HG03097 (cell line): ENCODE measurements around the gene LDB2.

Experiments used
- ATAC-seq: cut with Tn5 transposase; IDR thresholded peaks from one replicate; pipeline ENCODE4 v1.9.1; 2021; ENCODE audit not compliant: unreplicated experiment, low FRiP score

LDB2 gene

GRCh38 chr4:16760617-16761363, 137.7 kb downstream of the LDB2 start:
- no peak for ATAC-seq

GRCh38 chr4:16759931-16760582, 138.4 kb downstream of the LDB2 start:
- ATAC-seq: no peak

- no peak for ATAC-seq
Measured at GRCh38 chr4:16758816-16759215, 139.6 kb downstream of the LDB2 start.

GRCh38 chr4:16758255-16758654, 140.2 kb downstream of the LDB2 start:
- ATAC-seq: no peak

- ATAC-seq: no peak
Measured at GRCh38 chr4:16757080-16757521, 141.3 kb downstream of the LDB2 start.

GRCh38 chr4:16754104-16754503, 144.3 kb downstream of the LDB2 start:
- no peak for ATAC-seq

GRCh38 chr4:16752150-16752549, 146.3 kb downstream of the LDB2 start:
- ATAC-seq: no peak

GRCh38 chr4:16750882-16751642, 147.4 kb downstream of the LDB2 start:
- ATAC-seq: no peak

GRCh38 chr4:16750216-16750615, 148.2 kb downstream of the LDB2 start:
- no peak for ATAC-seq

- no peak for ATAC-seq
Measured at GRCh38 chr4:16745887-16746286, 152.6 kb downstream of the LDB2 start.

- ATAC-seq: no peak
Measured at GRCh38 chr4:16745009-16745635, 153.3 kb downstream of the LDB2 start.

GRCh38 chr4:16741287-16741686, 157.2 kb downstream of the LDB2 start:
- no peak for ATAC-seq

- no peak for ATAC-seq
Measured at GRCh38 chr4:16739997-16740624, 158.3 kb downstream of the LDB2 start.

- no peak for ATAC-seq
Measured at GRCh38 chr4:16738558-16738957, 159.9 kb downstream of the LDB2 start.

- no peak for ATAC-seq
Measured at GRCh38 chr4:16733509-16733908, 164.9 kb downstream of the LDB2 start.

GRCh38 chr4:16732741-16733140, 165.7 kb downstream of the LDB2 start:
- ATAC-seq: no peak

- ATAC-seq: no peak
Measured at GRCh38 chr4:16731776-16732380, 166.6 kb downstream of the LDB2 start.

- no peak for ATAC-seq
Measured at GRCh38 chr4:16730522-16731205, 167.8 kb downstream of the LDB2 start.

- ATAC-seq: no peak
Measured at GRCh38 chr4:16729336-16729735, 169.1 kb downstream of the LDB2 start.

- ATAC-seq: no peak
Measured at GRCh38 chr4:16728849-16729248, 169.6 kb downstream of the LDB2 start.
